Measurements from ENCODE around the gene KLC1.

KLC1 gene

GRCh38 chr14:103705504-103706284 is 76.7 kb downstream of the KLC1 start:
- DNase-seq: no peak

GRCh38 chr14:103706551-103707328 is 77.7 kb downstream of the KLC1 start:
- no peak for DNase-seq

- no peak for DNase-seq
These were observed 78.6 kb downstream of the KLC1 start for GRCh38 chr14:103707329-103708263.

GRCh38 chr14:103708750-103709187 is 79.8 kb downstream of the KLC1 start:
- DNase-seq: no peak

- no peak for DNase-seq
These were observed 80.8 kb downstream of the KLC1 start for GRCh38 chr14:103709814-103710213.

- DNase-seq: no peak
These were observed 81.9 kb downstream of the KLC1 start for GRCh38 chr14:103710771-103711377.

- DNase-seq: no peak
These were observed 82.8 kb downstream of the KLC1 start for GRCh38 chr14:103711516-103712431.

- no peak for DNase-seq
These were observed 83.7 kb downstream of the KLC1 start for GRCh38 chr14:103712633-103713247.

DNA sequence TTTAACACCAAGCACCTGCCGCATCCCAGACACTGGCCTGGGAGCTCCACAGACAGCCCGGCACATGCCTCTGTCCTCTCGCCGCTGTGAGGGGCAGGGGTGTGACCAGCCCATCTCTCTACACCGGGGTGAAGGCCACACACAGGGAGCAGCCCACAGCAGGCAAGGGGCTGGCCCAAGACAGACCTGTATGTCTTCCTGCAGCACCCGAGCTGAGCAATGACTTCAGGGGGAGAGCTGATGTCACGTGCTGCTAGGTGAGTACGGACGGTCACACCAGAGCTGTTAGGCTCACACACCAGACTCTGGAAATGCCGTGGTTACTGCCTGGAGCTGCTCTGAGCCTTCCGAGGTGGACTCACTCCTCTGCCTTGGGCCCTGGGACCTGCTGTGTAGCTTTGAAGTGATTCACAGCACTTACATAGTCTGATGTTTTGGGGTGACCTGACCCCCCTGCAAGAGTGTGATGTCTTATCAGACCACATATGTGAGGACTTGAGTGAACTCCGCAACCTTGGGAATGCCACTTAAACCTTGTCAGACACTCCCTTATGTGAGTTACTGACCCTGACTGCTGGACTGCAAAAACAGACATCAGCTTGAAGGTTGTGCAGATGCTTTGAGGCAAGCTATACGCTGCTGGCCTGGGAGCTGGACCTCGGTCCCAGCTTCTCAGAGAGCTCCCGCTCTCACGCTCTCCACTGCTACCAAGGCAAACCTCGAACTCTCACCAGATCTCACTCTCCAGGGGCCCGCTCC is 84.5 kb downstream of the KLC1 start:
- no peak for DNase-seq

GRCh38 chr14:103714063-103714724 is 85.2 kb downstream of the KLC1 start:
- DNase-seq: no peak

DNA sequence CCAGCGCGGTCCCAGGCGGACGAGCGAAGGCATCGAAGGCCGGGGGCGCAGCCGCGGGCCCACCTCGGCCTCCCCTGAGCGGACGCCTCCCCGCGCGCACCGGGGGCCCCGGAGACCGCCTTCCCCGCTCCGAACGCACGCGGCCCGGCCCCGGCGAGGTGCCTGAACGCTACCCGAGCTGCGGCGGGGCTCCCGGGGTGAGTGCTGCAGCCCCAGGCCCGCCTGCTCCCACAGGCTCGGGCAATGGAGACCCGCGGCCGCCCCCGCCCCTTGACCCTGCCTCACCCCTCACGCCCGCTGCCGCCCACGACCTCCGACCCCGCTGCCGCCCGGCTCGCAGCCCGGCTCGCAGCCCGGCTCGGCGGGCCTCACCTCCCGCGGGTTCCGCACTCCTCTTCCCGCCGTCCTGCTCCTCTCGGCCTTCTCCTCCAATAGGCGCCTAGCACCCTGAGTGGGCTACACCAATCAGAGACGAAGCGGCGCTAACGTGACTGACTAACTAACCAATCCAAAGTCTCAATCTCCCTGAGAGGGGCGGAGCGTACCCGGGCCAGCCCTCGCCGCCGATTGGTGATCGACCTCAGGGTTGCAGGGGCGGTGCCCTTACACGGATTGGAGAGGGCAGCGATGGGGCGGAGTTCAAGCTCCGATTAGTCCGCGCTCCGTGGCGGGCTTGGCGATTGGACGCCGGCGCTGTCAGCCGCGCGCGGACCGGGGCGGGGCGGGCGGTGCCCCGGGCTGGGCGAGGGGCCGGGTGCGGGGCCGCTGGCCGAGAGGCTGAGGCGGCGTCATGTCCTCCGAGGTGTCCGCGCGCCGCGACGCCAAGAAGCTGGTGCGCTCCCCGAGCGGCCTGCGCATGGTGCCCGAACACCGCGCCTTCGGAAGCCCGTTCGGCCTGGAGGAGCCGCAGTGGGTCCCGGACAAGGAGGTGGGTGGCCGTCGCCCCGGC is 86.3 kb downstream of the KLC1 start, which contains the start of the genes XRCC3 and ZFYVE21:
Gene XRCC3 (minus strand): TSS at position 400 of the 949 bp plus-strand sequence. CDS start 4,364 bp downstream, outside the sequence.
Gene ZFYVE21 (plus strand): TSS at position 759 of the 949 bp plus-strand sequence. CDS start 32 bp downstream, at position 791.
- DNase-seq: peak; percentile 100

DNA sequence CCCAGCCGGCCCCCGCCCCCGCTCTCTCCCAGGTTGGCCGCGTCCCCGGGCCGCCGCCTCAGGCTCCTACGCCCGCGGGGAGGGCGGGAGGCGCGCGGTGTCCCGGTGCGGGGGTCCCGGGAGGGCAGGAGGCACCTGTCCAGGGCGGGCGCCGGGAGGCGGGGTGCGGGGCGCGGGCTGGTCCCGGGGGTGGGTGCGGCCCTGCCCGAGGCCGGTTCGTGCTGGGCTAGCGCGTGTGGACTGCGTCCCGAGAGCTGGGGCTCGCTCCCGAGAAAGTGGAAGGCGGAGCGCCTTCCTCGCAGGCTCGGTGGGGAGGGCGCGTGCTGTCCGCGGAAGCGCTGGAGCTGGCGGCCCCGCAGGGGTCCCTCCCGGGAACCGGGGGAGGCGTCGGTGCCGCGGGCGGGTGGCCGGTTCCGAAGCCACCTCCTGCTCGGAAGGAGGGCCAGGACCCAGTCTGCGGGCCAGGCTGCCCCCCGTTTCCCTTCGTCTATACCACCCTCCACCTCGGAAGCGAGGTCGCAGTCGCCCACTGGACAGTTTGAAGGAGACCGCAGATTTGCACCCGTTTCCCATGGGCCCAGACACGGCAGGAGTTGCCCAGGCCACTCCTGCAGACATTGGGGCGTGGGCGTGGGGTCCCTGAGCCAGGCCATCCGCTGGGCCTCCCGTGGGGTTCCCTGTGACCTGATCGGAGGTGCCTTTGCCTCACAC is 87.2 kb downstream of the KLC1 start:
- DNase-seq: no peak

DNA sequence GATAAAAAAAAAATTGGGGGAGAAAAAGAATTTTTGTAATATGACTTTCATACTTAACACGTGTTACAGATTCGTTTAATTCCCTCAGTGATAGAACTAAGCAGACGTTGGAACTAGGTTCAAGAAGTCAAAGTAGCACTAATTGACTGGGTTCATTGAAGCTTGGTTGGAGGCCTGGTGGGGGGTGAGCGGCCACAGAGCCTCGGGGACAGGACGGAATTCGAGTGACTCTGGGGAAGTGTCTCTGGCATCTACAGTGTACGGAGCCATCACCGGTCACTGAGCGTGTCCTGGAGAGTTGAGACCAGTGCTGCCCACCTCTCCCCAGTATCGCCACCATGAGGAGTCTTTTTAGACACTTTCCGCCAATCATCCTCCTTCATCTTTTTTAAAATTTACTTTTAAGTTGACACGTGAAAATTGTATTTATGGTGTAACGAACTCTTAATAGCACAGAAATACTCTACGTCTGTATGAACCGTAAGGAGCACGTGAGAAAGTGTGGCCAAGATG is 87.9 kb downstream of the KLC1 start:
- no peak for DNase-seq

- no peak for DNase-seq
These were observed 89.6 kb downstream of the KLC1 start for GRCh38 chr14:103718572-103718971.

DNA sequence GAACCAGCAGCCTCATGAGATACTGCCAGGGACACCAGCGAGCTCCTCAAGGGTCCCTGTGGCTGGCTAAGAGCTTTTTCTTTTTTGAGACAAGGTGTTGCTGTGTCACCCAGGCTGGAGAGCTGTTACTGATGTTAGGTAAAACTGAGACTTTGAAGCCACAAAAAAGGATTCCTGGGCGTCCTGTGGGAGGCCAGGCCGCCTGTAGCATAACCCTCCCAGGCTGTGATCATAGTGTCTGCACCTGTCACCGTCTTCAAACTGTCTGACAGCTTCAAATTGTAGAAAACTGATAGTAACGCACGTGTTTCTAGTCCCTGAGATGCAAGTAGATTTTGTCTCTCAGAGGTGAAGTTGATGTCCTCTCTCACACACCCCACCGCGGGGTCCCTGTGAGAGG is 90.7 kb downstream of the KLC1 start:
- DNase-seq: no peak

DNA sequence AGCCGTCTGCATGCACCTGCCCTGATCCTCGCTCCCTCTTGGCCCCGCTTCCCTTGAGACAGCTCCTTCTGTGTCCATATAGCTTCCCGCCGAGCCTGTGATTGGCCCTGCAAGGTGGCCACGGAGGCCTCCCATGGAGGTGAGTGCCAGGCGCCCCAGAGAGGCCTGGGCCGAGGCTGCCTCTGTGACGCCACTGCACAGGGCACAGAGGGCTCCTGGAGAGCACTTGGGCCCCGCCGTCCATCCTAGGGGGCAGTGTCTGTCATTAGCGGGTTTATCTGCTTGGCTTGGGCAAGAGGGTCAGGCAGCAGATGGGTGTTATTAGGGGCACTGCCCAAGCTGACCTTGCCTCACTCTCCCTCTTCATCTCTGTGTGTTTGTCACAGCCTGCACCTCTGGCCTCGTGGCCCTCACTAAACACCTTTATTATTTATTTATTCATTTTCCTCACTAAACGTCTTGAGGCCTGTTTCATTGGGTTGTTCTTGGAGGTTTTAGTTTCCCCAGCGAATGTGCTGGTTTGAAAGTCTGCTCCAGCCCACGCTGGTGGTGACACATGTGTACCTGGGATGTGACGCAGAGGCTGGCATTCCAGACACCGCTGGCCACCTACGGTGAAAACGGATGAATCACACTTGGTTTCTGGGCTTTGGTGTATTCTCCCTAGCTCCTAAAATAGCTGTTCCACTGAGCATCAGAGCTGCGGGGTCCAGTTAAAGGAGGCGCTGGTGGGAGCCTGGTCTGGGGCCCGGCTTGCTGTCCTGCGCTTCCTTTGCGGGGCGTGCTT is 92.5 kb downstream of the KLC1 start:
- no peak for DNase-seq

- DNase-seq: no peak
These were observed 94.7 kb downstream of the KLC1 start for GRCh38 chr14:103723748-103724081.

Measured in activated naive CD4-positive, alpha-beta T cell treated with anti-CD3 and anti-CD28 coated beads, Interleukin-2, amount 50 U/mL, for 16 hours (primary cell).